ENCODE measurements around the gene MAP4K4. TPM values are rescaled to one million over a fixed set of nuclear protein-coding genes. Genes with fewer than 3 reads are reported as not detected.

MAP4K4 gene
- total and polyA plus RNA-seq, 2 of the 13 experiments (the other 11 are each of a cell fraction or from before 2014, with no cell fraction given), result 105 to 264 TPM

DNA sequence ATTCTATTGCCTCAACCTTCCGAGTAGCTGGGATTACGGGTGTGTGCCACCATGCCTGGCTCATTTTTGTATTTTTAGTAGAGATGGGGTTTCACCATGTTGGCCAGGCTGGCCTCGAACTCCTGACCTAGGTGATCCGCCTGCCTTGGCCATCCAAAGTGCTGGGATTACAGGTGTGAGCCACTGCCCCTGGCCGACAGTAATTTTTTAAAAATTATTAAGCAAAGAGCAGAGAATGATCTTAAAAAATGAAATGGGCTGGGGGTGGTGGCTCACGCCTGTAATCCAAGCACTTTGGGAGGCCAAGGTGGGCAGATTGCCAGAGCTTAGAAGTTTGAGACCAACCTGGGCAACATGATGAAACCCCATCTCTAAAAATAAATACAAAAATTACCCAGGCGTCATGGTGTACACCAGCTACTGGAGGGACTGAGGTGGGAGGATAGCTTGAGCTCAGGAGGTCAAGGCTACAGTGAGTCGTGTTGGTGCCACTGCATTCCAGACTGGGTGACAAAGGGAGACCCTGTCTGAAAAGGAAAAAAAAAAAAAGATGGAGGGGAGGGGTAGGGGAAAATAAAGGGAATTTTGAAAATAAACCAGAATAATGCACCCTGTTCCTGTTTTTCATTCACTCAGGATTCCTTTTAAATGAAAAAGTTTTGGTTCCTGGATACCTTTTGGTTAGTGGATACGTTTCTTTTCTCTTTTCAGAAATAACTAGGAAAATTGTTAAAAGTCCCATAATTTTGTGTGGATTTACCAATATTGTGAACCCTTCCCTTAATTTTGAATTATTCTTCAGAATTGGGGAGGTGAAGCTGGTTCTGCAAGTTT lies 33.9 kb downstream of the MAP4K4 start (continued):
- TF ChIP-seq DZIP1 (CRISPR knock-in tag; IDR thresholded peaks at IDR 0.05) (no peak), PRDM10 (CRISPR knock-in tag; IDR thresholded peaks at IDR 0.05; ENCODE audit: low read depth) (no peak), MED1 (CRISPR knock-in tag; IDR thresholded peaks at IDR 0.05) (peak; percentile 83), MBD4 (IDR thresholded peaks at IDR 0.05; ENCODE audit: borderline replicate concordance, low read length) (no peak; the same call in 1 of the 2 replicates), ZNF350 (CRISPR knock-in tag; IDR thresholded peaks at IDR 0.05; ENCODE audit: borderline replicate concordance, low read depth) (peak; percentile 55; the same call in 1 of the 2 replicates), AGO2 (optimal IDR thresholded peaks at IDR 0.05; ENCODE audit: low read depth, low read length) (no peak), RXRB (CRISPR knock-in tag; IDR thresholded peaks at IDR 0.05; ENCODE audit: borderline replicate concordance) (peak; percentile 92), PREB (CRISPR knock-in tag; IDR thresholded peaks at IDR 0.05) (no peak), ATF2 (CRISPR knock-in tag; IDR thresholded peaks at IDR 0.05) (peak; percentile 66)
- TF ChIP-seq, protein P1, sequence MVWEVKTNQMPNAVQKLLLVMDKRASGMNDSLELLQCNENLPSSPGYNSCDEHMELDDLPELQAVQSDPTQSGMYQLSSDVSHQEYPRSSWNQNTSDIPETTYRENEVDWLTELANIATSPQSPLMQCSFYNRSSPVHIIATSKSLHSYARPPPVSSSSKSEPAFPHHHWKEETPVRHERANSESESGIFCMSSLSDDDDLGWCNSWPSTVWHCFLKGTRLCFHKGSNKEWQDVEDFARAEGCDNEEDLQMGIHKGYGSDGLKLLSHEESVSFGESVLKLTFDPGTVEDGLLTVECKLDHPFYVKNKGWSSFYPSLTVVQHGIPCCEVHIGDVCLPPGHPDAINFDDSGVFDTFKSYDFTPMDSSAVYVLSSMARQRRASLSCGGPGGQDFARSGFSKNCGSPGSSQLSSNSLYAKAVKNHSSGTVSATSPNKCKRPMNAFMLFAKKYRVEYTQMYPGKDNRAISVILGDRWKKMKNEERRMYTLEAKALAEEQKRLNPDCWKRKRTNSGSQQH (CRISPR knock-in tag; IDR thresholded peaks at IDR 0.05; ENCODE audit: low read depth), result no peak
- TF ChIP-seq, protein P2, sequence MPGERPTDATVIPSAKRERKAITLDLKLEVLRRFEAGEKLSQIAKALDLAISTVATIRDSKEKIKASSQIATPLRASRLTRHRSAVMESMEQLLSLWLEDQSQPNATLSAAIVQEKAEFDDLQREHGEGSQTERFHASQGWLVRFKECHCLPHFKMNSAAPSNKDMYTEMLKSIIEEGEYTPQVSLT (CRISPR knock-in tag; IDR thresholded peaks at IDR 0.05; ENCODE audit: borderline replicate concordance, low read depth), result no peak
- TF ChIP-seq, protein P3, sequence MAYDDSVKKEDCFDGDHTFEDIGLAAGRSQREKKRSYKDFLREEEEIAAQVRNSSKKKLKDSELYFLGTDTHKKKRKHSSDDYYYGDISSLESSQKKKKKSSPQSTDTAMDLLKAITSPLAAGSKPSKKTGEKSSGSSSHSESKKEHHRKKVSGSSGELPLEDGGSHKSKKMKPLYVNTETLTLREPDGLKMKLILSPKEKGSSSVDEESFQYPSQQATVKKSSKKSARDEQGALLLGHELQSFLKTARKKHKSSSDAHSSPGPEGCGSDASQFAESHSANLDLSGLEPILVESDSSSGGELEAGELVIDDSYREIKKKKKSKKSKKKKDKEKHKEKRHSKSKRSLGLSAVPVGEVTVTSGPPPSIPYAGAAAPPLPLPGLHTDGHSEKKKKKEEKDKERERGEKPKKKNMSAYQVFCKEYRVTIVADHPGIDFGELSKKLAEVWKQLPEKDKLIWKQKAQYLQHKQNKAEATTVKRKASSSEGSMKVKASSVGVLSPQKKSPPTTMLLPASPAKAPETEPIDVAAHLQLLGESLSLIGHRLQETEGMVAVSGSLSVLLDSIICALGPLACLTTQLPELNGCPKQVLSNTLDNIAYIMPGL (CRISPR knock-in tag; IDR thresholded peaks at IDR 0.05; ENCODE audit: borderline replicate concordance in 1 of 2, low read depth in 1 of 2), result no peak
